ENCODE measurements around the gene SLC7A11.

SLC7A11 gene

GRCh38 chr4:138202686-138203085, 39.5 kb downstream of the SLC7A11 start:
- Histone ChIP-seq H3K9me3 (no peaks in the 10 kb centered on the region), H3K4me3 (ENCODE audit: low read depth, low read length) (no peak overlapping the region), H3K36me3 (no peaks in the 10 kb centered on the region), H3K27me3 (no peaks in the 10 kb centered on the region), H3K4me1 (no peaks in the 10 kb centered on the region)
- DNase-seq: no peak
- TF ChIP-seq CTCF (IDR thresholded peaks at IDR 0.05; ENCODE audit: low read depth, low read length): no peak

DNA sequence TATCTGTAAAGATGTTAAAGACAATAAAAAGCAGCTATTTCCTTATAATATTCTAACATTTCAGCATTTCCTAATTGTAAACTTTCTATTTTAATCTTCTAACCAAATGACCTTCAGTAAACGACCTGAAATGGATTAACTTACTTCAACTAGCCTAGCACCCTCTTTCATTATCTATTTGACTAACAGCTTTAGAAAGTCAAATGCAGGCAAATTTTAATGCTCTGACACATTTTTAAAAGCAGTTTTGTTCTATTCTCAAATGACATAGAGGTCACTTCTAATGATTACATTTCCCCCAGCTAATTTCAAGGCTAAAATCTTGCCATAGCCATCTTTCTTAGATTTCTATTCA, 41.9 kb downstream of the SLC7A11 start:
- Histone ChIP-seq H3K4me1 (no peaks in the 10 kb centered on the region), H3K4me3 (ENCODE audit: low read depth, low read length) (no peak overlapping the region), H3K9me3 (no peaks in the 10 kb centered on the region), H3K27me3 (no peaks in the 10 kb centered on the region), H3K36me3 (no peaks in the 10 kb centered on the region)
- no peak for DNase-seq
- no peak for TF ChIP-seq CTCF (IDR thresholded peaks at IDR 0.05; ENCODE audit: low read depth, low read length)

DNA sequence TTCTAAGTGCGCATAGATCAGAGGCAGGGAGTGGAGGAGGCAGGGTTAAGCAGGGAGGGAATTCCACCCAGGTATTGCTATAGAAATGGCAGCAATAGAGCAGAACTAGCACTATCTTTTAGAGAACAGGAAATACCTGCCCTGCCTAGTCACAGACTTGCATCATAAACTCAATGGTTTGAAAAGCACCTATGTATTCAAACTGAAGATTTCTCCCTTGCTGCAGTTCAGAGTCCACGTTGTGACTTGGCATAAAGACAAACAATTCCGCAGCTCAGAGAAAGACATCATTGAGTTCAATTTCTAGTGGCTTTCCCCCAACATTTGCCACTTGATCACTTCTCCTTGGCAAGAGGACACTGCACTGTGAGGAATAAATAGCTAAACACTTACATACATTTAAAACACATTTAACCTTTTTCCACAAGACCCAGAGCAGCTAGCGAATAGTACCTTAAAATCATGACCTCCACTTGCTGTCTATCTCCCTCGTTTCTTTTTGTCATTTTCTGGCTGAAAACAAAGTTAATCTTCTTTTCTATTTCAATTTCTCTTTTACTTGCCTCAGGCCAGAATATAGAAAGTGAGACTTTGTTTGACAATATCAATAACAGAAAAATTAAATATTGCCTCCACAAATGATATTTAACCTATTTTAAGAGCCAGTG, 42.4 kb downstream of the SLC7A11 start:
- Histone ChIP-seq H3K4me3 (ENCODE audit: low read depth, low read length) (no peak overlapping the region), H3K27me3 (no peaks in the 10 kb centered on the region), H3K36me3 (no peaks in the 10 kb centered on the region), H3K9me3 (no peaks in the 10 kb centered on the region), H3K4me1 (no peaks in the 10 kb centered on the region)
- no peak for DNase-seq
- no peak for TF ChIP-seq CTCF (IDR thresholded peaks at IDR 0.05; ENCODE audit: low read depth, low read length)

DNA sequence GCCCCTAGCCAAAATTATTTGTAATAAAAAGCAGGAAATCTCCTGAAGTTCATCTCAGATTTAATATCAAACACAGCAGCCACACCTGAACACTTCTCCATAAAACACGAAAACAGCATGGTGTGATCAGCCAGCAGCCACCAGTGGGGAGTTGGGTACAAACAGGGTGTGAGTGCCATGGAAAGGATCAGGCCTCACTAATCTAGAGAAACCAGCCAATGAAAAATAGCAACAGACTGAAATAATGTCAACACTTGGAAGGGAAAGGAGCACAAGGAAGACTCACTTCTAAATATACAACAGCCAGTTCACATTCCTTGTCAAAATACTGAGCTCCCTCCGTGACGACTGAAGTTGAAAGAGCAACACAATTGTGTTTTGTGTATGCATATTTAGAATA, 46.0 kb downstream of the SLC7A11 start:
- Histone ChIP-seq H3K9me3 (no peaks in the 10 kb centered on the region), H3K4me1 (no peaks in the 10 kb centered on the region), H3K36me3 (no peaks in the 10 kb centered on the region), H3K4me3 (ENCODE audit: low read depth, low read length) (no peak overlapping the region), H3K27me3 (no peaks in the 10 kb centered on the region)
- DNase-seq: no peak
- no peak for TF ChIP-seq CTCF (IDR thresholded peaks at IDR 0.05; ENCODE audit: low read depth, low read length)

GRCh38 chr4:138193963-138194362, 48.2 kb downstream of the SLC7A11 start:
- no peaks in the 10 kb centered on the region for H3K36me3 ChIP-seq
- no peak for DNase-seq
- H3K4me1 ChIP-seq: no peaks in the 10 kb centered on the region
- TF ChIP-seq CTCF (IDR thresholded peaks at IDR 0.05; ENCODE audit: low read depth, low read length): no peak
- H3K9me3 ChIP-seq: no peaks in the 10 kb centered on the region
- H3K27me3 ChIP-seq: no peaks in the 10 kb centered on the region
- H3K4me3 ChIP-seq (ENCODE audit: low read depth, low read length): no peak overlapping the region

DNA sequence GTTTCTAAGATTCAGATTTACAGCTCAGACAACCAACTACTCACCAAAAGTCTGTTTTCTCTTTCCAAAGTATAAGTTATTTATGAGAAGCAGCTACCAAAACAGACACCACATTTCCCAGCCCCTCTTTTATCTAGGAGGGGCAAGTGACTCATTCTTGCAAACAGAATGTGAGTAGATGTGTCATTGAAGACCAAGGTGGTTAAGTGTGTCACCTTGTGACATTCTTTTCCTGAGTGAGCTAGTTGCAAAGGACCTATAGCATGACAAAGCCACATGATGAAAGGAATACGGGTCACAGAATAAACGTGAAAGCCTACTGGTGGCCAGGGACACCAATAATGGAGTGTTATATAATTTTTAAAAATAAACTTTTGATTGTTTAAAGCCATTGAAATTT, 50.0 kb downstream of the SLC7A11 start:
- Histone ChIP-seq H3K4me3 (ENCODE audit: low read depth, low read length) (no peak overlapping the region), H3K4me1 (0 out of 2 replicates have a peak, but pooled peaks cover 2% of the 10 kb centered on the region), H3K36me3 (no peaks in the 10 kb centered on the region), H3K27me3 (no peaks in the 10 kb centered on the region), H3K9me3 (no peaks in the 10 kb centered on the region)
- no peak for TF ChIP-seq CTCF (IDR thresholded peaks at IDR 0.05; ENCODE audit: low read depth, low read length)
- no peak for DNase-seq
